ENCODE measurements around the gene FAM3B. TPM values are rescaled to one million over a fixed set of nuclear protein-coding genes. Genes with fewer than 3 reads are reported as not detected.

FAM3B gene
- total and polyA plus RNA-seq, 2 experiments from 2014 or later: not detected

GRCh38 chr21:41402231-41402630 lies 85.6 kb downstream of the FAM3B start:
- Histone ChIP-seq H3K9me3 (ENCODE audit: low read depth) (no peaks in the 10 kb centered on the region), H3K27me3 (replicated peaks; ENCODE audit: insufficient read depth) (no peaks in the 10 kb centered on the region), H3K4me1 (ENCODE audit: insufficient read depth) (no peaks in the 10 kb centered on the region), H2AFZ (no peak overlapping the region), H4K20me1 (ENCODE audit: insufficient read depth) (no peaks in the 10 kb centered on the region), H3K27ac (no peak overlapping the region), H3K9ac (no peak overlapping the region), H3K36me3 (ENCODE audit: low read depth) (no peaks in the 10 kb centered on the region), H3F3A (ENCODE audit: insufficient read depth) (no peaks in the 10 kb centered on the region), H3K4me2 (ENCODE audit: unreplicated experiment) (no peak overlapping the region), H3K4me3 (no peak overlapping the region), H3K9me2 (ENCODE audit: insufficient read depth) (no peaks in the 10 kb centered on the region), H3K79me2 (ENCODE audit: insufficient read depth) (no peaks in the 10 kb centered on the region)
- TF ChIP-seq EZH2phosphoT487 (IDR thresholded peaks at IDR 0.05; ENCODE audit: insufficient read depth, low read depth) (no peak), EZH2 (IDR thresholded peaks at IDR 0.05; ENCODE audit: insufficient read depth, poor library complexity, severe bottlenecking) (no peak)
- WGBS, 2 experiments (ENCODE audit: low coverage in 1 of 2, low lambda C conversion rate in 2 of 2, missing lambda C conversion rate in 2 of 2): 71 to 76% methylated on average over 11 of the region's 11 CpGs
- DNase-seq: no peak
- in situ Hi-C loops (cut with MboI): no loop called here

- no peak for DNase-seq
- TF ChIP-seq EZH2 (IDR thresholded peaks at IDR 0.05; ENCODE audit: insufficient read depth, poor library complexity, severe bottlenecking): no peak
- no peak for TF ChIP-seq EZH2phosphoT487 (IDR thresholded peaks at IDR 0.05; ENCODE audit: insufficient read depth, low read depth)
- Histone ChIP-seq H3K9me3 (ENCODE audit: low read depth) (no peaks in the 10 kb centered on the region), H3K4me2 (ENCODE audit: unreplicated experiment) (no peak overlapping the region), H3F3A (ENCODE audit: insufficient read depth) (no peaks in the 10 kb centered on the region), H3K79me2 (ENCODE audit: insufficient read depth) (no peaks in the 10 kb centered on the region), H3K4me3 (no peak overlapping the region), H3K36me3 (ENCODE audit: low read depth) (no peaks in the 10 kb centered on the region), H2AFZ (no peak overlapping the region), H3K9me2 (ENCODE audit: insufficient read depth) (no peaks in the 10 kb centered on the region), H3K4me1 (ENCODE audit: insufficient read depth) (no peaks in the 10 kb centered on the region), H4K20me1 (ENCODE audit: insufficient read depth) (no peaks in the 10 kb centered on the region), H3K27ac (no peak overlapping the region), H3K27me3 (replicated peaks; ENCODE audit: insufficient read depth) (no peaks in the 10 kb centered on the region), H3K9ac (no peak overlapping the region)
- WGBS, 2 experiments (ENCODE audit: low coverage in 1 of 2, low lambda C conversion rate in 2 of 2, missing lambda C conversion rate in 2 of 2): 81 to 86% methylated on average over 10 of the region's 10 CpGs
- in situ Hi-C loops (cut with MboI): no loop called here
These were observed 86.2 kb downstream of the FAM3B start for GRCh38 chr21:41402796-41403195.

- Histone ChIP-seq H3K4me2 (ENCODE audit: unreplicated experiment) (no peak overlapping the region), H3K36me3 (ENCODE audit: low read depth) (no peaks in the 10 kb centered on the region), H4K20me1 (ENCODE audit: insufficient read depth) (no peaks in the 10 kb centered on the region), H3K27me3 (replicated peaks; ENCODE audit: insufficient read depth) (no peaks in the 10 kb centered on the region), H2AFZ (no peak overlapping the region), H3K4me1 (ENCODE audit: insufficient read depth) (no peaks in the 10 kb centered on the region), H3F3A (ENCODE audit: insufficient read depth) (no peaks in the 10 kb centered on the region), H3K4me3 (no peak overlapping the region), H3K9ac (no peak overlapping the region), H3K27ac (no peak overlapping the region), H3K9me2 (ENCODE audit: insufficient read depth) (no peaks in the 10 kb centered on the region), H3K9me3 (ENCODE audit: low read depth) (no peaks in the 10 kb centered on the region), H3K79me2 (ENCODE audit: insufficient read depth) (no peaks in the 10 kb centered on the region)
- 83 to 86% methylated on average over 9 of the region's 9 CpGs for WGBS, 2 experiments (ENCODE audit: low coverage in 1 of 2, low lambda C conversion rate in 2 of 2, missing lambda C conversion rate in 2 of 2)
- DNase-seq: no peak
- in situ Hi-C loops (cut with MboI): no loop called here
- TF ChIP-seq EZH2phosphoT487 (IDR thresholded peaks at IDR 0.05; ENCODE audit: insufficient read depth, low read depth): no peak
- TF ChIP-seq EZH2 (IDR thresholded peaks at IDR 0.05; ENCODE audit: insufficient read depth, poor library complexity, severe bottlenecking): no peak
These were observed 86.7 kb downstream of the FAM3B start for GRCh38 chr21:41403331-41403730.

- H3K27me3 ChIP-seq (replicated peaks; ENCODE audit: insufficient read depth): no peaks in the 10 kb centered on the region
- H3K9ac ChIP-seq: no peak overlapping the region
- H2AFZ ChIP-seq: no peak overlapping the region
- no peak overlapping the region for H3K4me3 ChIP-seq
- no peak overlapping the region for H3K27ac ChIP-seq
- H4K20me1 ChIP-seq (ENCODE audit: insufficient read depth): no peaks in the 10 kb centered on the region
- no peak overlapping the region for H3K4me2 ChIP-seq (ENCODE audit: unreplicated experiment)
- no peaks in the 10 kb centered on the region for H3F3A ChIP-seq (ENCODE audit: insufficient read depth)
- no peaks in the 10 kb centered on the region for H3K79me2 ChIP-seq (ENCODE audit: insufficient read depth)
- TF ChIP-seq EZH2phosphoT487 (IDR thresholded peaks at IDR 0.05; ENCODE audit: insufficient read depth, low read depth) (no peak), EZH2 (IDR thresholded peaks at IDR 0.05; ENCODE audit: insufficient read depth, poor library complexity, severe bottlenecking) (no peak)
- in situ Hi-C loops (cut with MboI): no loop called here
- WGBS, 2 experiments (ENCODE audit: low coverage in 1 of 2, low lambda C conversion rate in 2 of 2, missing lambda C conversion rate in 2 of 2): 81 to 82% methylated on average over 10 of the region's 10 CpGs
- no peaks in the 10 kb centered on the region for H3K36me3 ChIP-seq (ENCODE audit: low read depth)
- H3K9me3 ChIP-seq (ENCODE audit: low read depth): no peaks in the 10 kb centered on the region
- no peaks in the 10 kb centered on the region for H3K9me2 ChIP-seq (ENCODE audit: insufficient read depth)
- no peak for DNase-seq
- H3K4me1 ChIP-seq (ENCODE audit: insufficient read depth): no peaks in the 10 kb centered on the region
These were observed 87.4 kb downstream of the FAM3B start for GRCh38 chr21:41403966-41404365.

GRCh38 chr21:41405321-41405720 lies 88.7 kb downstream of the FAM3B start:
- H3K27ac ChIP-seq: no peak overlapping the region

More at GRCh38 chr21:41405321-41405720, 88.7 kb downstream of the FAM3B start:
- H2AFZ ChIP-seq: no peak overlapping the region
- H3K9ac ChIP-seq: no peak overlapping the region
- no peaks in the 10 kb centered on the region for H3K27me3 ChIP-seq (replicated peaks; ENCODE audit: insufficient read depth)
- no peaks in the 10 kb centered on the region for H3K36me3 ChIP-seq (ENCODE audit: low read depth)
- in situ Hi-C loops (cut with MboI): no loop called here
- H3K4me1 ChIP-seq (ENCODE audit: insufficient read depth): no peaks in the 10 kb centered on the region
- WGBS, 2 experiments (ENCODE audit: low coverage in 1 of 2, low lambda C conversion rate in 2 of 2, missing lambda C conversion rate in 2 of 2): 88 to 92% methylated on average over 4 of the region's 4 CpGs
- no peaks in the 10 kb centered on the region for H3K9me3 ChIP-seq (ENCODE audit: low read depth)
- H3F3A ChIP-seq (ENCODE audit: insufficient read depth): no peaks in the 10 kb centered on the region
- no peak for DNase-seq
- no peak overlapping the region for H3K4me3 ChIP-seq
- H3K4me2 ChIP-seq (ENCODE audit: unreplicated experiment): no peak overlapping the region
- H3K9me2 ChIP-seq (ENCODE audit: insufficient read depth): no peaks in the 10 kb centered on the region
- no peaks in the 10 kb centered on the region for H3K79me2 ChIP-seq (ENCODE audit: insufficient read depth)
- TF ChIP-seq EZH2phosphoT487 (IDR thresholded peaks at IDR 0.05; ENCODE audit: insufficient read depth, low read depth): no peak
- TF ChIP-seq EZH2 (IDR thresholded peaks at IDR 0.05; ENCODE audit: insufficient read depth, poor library complexity, severe bottlenecking): no peak
- H4K20me1 ChIP-seq (ENCODE audit: insufficient read depth): no peaks in the 10 kb centered on the region

Data from GM23248 (cell line).